ENCODE measurements around the gene PANX2.

The PANX2 gene

DNA sequence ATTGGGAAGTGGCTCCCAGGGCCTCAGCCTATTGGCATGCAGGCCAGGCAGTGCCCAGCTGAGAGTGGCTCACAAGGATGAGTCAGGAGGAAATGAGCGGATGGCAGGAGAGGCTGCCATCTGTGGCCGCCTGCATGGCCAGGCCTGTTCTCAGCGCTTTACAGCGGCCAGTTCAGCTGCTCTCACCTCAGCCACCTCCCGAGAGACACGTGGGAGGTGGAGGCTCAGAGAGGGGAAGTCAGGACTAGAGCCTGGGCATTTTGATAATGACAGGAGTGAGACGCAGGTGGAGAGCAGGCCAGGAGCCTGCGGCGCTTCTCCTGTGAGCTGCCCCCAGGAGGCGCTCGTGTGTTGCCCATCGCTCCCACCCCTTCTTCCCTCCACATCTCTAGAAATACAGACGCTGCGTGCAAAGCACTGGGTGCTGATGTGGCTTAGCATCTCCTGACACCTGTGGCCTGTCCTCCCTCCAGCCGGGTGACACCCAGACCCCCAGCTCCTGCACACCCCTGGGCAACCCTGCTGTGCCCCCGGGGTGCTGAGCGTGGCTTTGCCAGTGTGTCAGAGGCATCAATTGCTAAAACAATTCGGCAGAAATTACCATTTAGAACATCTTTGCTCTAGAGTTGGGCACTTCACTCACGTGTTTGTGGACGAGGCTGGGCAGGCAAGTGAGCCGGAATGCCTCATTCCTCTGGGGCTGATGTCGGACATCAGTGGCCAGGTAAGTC lies 21.4 kb upstream of the PANX2 start:
- no peak for DNase-seq
- H3K4me1 ChIP-seq: peaks cover 0 to 6% (median 0%) of the 10 kb centered on the region in 4 donors

GRCh38 chr22:50150161-50151129 lies 20.1 kb upstream of the PANX2 start:
- Histone ChIP-seq H3K4me1 (peaks cover 0 to 6% (median 0%) of the 10 kb centered on the region in 4 donors), H3K36me3 (no peaks in the 10 kb centered on the region), H3K27me3 (peaks cover 0 to 33% of the 10 kb centered on the region in 2 donors), H3K4me3 (no peak overlapping the region), H3K27ac (no peak overlapping the region), H3K9me3 (no peaks in the 10 kb centered on the region)
- no peak for DNase-seq
- TF ChIP-seq, protein P1, sequence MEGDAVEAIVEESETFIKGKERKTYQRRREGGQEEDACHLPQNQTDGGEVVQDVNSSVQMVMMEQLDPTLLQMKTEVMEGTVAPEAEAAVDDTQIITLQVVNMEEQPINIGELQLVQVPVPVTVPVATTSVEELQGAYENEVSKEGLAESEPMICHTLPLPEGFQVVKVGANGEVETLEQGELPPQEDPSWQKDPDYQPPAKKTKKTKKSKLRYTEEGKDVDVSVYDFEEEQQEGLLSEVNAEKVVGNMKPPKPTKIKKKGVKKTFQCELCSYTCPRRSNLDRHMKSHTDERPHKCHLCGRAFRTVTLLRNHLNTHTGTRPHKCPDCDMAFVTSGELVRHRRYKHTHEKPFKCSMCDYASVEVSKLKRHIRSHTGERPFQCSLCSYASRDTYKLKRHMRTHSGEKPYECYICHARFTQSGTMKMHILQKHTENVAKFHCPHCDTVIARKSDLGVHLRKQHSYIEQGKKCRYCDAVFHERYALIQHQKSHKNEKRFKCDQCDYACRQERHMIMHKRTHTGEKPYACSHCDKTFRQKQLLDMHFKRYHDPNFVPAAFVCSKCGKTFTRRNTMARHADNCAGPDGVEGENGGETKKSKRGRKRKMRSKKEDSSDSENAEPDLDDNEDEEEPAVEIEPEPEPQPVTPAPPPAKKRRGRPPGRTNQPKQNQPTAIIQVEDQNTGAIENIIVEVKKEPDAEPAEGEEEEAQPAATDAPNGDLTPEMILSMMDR (IDR thresholded peaks at IDR 0.05): no peak
- intact Hi-C loops (cut with DNase I; ENCODE audit: low total_unique reads): no loop called here

More for the DNA sequence above, 21.4 kb upstream of the PANX2 start:
- intact Hi-C loops (cut with DNase I; ENCODE audit: low total_unique reads): loop anchor here (5.0 kb wide), 1 partner anchor 58 kb away; no protein-coding TSS in a partner anchor
- peaks cover 0 to 44% of the 10 kb centered on the region in 2 donors for H3K27me3 ChIP-seq
- H3K27ac ChIP-seq: no peak overlapping the region
- no peak overlapping the region for H3K4me3 ChIP-seq
- H3K9me3 ChIP-seq: no peaks in the 10 kb centered on the region
- TF ChIP-seq, protein P1 (IDR thresholded peaks at IDR 0.05): peak; percentile 20 to 41
- no peaks in the 10 kb centered on the region for H3K36me3 ChIP-seq

DNA sequence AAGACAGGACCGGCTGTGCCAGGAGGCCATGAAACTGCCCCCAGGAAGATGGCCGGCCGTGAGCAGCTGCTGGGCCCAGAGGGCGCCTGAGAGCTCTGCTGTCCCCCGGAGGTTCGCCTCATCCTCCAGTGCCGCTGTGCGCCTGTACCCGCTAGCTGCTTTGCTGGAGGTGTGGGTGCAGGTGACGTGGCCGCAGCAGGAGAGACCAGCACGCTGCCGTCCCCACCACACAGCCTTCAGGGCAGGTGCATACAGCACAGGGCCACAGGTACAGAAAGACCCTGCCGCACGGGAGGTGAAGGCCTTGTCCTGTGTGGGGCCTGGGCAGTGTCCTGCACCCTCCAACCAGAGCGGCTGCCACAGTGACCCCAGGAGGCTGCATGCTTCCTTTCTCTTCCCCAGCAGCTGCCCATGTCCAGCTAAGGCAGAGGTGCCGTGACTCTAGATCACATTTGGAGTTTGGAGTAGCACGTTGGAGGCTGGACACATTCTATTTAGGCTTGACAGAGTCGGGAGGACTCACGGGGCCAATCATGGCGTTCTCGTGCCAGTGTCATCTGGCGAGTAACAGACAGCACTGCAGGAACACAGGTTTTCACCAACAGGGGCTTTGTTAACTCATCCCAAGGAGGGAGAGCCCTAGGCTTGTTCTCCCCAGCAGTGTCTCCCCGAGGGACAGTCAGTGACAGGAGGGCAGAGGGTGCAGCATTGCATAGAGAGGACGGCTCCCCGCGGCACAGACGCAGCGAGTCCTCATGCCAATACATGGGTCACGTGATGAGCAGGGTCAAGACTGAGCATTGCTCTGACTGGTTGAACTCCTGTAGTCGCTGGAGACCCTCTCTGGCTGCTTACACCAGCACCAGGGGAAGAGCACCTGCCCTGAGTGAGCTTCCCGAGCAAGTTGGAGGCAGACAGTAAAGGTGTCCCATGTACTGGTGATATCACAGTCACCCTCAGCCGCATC lies 18.7 kb upstream of the PANX2 start:
- Histone ChIP-seq H3K27me3 (peaks cover 0 to 24% of the 10 kb centered on the region in 2 donors), H3K4me3 (no peak overlapping the region), H3K4me1 (peaks cover 0 to 1% (median 0%) of the 10 kb centered on the region in 4 donors), H3K27ac (no peak overlapping the region), H3K9me3 (no peaks in the 10 kb centered on the region), H3K36me3 (no peaks in the 10 kb centered on the region)
- intact Hi-C loops (cut with DNase I; ENCODE audit: low total_unique reads): no loop called here
- DNase-seq: no peak
- TF ChIP-seq, protein P1 (IDR thresholded peaks at IDR 0.05): no peak

DNA sequence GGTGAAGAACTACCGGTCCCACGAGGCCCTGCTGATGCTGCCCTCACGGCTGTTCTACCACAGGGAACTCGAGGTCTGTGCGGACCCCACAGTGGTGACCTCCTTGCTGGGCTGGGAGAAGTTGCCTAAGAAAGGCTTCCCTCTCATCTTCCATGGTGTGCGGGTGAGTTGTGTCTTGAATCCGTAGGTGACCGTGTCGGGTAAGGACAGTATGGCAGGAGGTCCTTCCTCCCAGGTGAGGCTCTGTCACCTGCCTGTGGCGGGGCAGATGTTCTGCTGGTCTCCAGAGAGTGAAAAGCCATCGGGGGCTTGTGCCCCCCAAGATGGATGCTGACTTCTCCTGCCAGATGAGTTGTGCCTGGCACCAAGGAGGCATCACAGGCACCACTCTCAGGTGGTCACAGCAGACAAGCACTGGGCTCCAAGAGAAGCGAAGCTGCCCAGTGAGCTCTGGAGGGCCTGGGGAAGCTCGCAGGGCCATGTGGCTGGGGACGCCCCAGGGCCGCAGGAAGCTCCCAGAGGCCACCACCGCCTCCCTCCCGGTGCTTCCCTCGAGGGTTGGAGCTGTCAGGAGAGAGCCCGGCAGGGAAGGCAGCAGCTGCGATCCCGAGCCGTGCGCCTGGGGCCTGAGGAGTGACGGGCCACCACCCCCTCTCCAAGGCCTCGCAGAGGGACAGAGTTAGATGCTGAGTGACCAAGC lies 17.3 kb upstream of the PANX2 start:
- Histone ChIP-seq H3K9me3 (no peaks in the 10 kb centered on the region), H3K36me3 (no peaks in the 10 kb centered on the region), H3K4me3 (no peak overlapping the region), H3K4me1 (no peaks in the 10 kb centered on the region), H3K27me3 (peaks cover 0 to 29% of the 10 kb centered on the region in 2 donors), H3K27ac (no peak overlapping the region)
- intact Hi-C loops (cut with DNase I; ENCODE audit: low total_unique reads): no loop called here
- no peak for DNase-seq
- TF ChIP-seq, protein P1 (IDR thresholded peaks at IDR 0.05): no peak
